GM12875 (cell line): ENCODE results near the gene MEX3A.

Experiments
- H3K4me3 ChIP-seq: one replicate; pipeline ENCODE4 v1.5.1; 2011; ENCODE audit warnings: low read depth, low read length, control low read depth
- TF ChIP-seq, protein P1 (sequence below): IDR thresholded peaks from 2 replicates; pipeline ENCODE4 v1.5.1; 2011; ENCODE audit warnings: low read depth, mild to moderate bottlenecking, control low read depth, inconsistent platforms, low read length, moderate library complexity, borderline replicate concordance; ENCODE audit not compliant: insufficient read depth

Gene MEX3A

DNA sequence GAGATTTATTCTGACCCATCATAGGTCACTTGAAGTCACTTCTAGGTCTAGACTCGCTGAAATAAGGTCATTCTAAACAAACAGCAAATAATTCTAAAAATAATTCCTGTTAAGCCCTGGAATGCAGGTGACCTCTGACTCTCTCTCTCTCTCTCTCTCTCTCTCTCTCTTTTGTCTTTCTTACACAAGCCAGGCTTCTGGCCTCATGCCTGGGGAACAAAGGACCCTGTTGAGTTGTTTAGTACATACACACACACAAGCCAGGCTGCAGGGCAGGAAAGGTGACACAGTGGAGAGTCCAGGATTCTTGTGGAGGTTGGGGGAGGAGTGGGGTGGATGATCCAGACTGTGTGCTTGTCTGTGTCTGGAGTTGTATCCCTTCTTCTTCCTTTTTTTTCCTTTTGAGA is 4.0 kb upstream of the MEX3A start:
- TF ChIP-seq, protein P1, sequence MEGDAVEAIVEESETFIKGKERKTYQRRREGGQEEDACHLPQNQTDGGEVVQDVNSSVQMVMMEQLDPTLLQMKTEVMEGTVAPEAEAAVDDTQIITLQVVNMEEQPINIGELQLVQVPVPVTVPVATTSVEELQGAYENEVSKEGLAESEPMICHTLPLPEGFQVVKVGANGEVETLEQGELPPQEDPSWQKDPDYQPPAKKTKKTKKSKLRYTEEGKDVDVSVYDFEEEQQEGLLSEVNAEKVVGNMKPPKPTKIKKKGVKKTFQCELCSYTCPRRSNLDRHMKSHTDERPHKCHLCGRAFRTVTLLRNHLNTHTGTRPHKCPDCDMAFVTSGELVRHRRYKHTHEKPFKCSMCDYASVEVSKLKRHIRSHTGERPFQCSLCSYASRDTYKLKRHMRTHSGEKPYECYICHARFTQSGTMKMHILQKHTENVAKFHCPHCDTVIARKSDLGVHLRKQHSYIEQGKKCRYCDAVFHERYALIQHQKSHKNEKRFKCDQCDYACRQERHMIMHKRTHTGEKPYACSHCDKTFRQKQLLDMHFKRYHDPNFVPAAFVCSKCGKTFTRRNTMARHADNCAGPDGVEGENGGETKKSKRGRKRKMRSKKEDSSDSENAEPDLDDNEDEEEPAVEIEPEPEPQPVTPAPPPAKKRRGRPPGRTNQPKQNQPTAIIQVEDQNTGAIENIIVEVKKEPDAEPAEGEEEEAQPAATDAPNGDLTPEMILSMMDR = no peak
- H3K4me3 ChIP-seq = no peak overlapping the region

DNA sequence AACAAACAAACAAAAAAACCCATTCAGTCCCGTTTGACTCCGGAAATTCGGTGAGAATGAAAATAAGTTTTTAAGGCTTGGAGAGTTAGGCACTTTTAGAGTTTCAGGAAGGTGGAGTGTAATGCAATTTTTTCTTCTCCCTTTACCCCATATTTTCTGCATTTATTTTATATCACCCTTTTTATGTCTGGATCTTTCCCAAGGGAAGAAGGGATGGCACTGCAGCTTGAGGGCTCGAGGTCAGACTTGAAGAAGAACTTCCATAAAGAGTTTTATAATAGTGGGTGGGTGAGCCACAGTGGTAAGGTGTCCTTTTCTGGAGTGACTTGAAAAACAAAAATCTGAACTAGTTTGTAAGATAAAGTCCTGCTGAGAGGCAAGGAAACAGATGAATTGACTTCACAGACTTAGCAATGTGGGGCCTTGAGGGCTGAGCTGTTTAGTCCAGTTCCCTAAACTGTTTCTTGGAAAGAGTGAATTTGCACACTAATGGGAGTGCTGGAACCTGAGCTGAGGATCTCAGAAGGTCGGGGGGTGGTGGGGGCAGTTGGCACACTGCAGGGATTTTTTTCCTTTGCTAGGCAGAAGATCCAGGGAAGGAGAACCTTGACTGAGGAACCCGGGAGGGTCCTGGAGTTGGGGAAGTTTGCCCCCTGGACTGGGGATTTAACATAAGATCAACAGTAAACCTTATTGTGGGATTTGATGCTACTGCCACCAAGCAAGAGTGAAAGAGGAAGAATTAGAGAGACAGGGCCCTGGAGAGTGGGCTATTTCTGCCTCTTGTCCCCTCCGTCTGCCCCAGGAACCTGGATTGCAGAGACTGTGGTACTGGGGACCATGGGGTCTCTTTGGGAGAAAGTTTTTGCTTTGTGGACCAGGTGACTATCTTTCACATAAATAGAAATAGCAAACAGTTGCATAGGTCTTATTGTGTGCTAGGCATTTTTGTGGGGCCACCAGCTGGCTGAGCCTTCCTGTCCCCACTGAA is 1.8 kb upstream of the MEX3A start:
- TF ChIP-seq, protein P1 = no peak
- H3K4me3 ChIP-seq = no peak overlapping the region

DNA sequence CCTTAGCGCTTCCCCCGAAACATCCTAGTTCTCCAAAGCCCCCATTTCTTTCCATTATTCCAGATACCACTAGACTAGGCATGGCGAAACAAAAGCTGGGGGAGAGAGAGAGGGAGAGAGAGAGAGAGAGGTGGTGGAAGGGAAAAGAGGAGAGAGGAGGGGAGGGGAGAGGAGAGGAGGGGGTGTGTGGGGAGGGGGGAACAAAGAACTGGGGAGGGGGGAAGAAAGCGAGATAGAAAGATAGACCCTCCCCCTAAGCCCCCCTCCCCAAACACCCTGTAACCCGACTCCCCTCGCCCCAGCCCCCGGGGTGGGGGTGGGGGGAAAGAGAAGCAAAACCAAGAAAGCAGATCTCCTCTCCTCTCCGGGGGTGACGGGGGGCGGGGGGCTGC is 352 bp downstream of the MEX3A start:
- peak overlapping the region; percentile 69 for H3K4me3 ChIP-seq
- TF ChIP-seq, protein P1 = no peak

DNA sequence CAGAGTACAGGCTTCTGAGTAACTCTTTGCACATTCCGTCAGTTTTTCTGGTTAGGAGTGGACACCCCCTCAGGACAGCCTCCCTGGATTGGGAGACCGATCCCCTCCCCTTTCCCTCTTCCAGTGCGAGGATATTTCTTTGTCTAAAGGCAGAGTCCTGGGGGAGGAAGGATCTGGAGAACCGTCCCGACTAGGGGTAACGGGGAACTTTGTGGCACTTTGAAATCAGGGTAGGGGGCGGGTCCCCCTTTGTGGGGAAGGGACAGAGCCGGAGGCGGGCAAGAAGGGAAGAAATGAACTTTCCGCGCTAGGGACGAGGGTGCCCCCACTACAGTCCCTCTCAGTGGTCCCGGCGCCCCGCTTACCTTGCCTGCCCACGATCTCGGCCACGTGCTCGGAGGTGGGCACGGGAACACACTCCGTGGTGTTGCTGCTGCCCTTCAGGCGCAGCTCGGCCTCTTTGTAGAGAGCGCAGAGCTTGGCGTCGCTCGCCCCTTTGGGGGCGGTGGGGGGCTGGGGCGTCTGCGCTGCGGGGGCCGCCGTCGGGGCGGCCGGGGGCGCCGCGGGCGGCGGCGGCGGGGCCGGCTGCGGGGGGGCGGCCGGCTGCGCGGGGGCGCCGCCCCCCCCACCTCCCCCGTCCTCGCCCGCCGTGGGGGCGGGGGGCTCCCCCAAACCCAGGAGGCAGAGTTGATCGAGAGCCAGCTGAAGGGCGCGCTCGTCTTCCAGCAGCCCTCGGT is 917 bp downstream of the MEX3A start:
- TF ChIP-seq, protein P1 = no peak
- peak overlapping the region; percentile 69 for H3K4me3 ChIP-seq

DNA sequence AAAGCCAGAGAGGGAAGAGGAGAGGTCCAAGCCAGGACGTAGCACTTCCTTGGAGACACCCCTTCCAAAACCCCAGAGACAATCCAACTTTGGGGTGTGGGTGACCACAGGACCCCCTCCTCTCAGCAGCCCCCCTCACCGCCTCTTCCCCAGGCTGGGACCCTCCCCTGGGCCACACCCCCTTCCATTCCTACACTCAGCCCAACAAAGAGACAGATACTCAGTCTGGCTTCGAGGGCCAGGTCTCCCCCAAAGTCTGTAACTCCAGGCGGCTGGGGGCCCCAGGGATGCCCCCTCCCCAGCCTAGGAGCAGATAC is 1.4 kb downstream of the MEX3A start:
- no peak overlapping the region for H3K4me3 ChIP-seq
- TF ChIP-seq, protein P1 = no peak

DNA sequence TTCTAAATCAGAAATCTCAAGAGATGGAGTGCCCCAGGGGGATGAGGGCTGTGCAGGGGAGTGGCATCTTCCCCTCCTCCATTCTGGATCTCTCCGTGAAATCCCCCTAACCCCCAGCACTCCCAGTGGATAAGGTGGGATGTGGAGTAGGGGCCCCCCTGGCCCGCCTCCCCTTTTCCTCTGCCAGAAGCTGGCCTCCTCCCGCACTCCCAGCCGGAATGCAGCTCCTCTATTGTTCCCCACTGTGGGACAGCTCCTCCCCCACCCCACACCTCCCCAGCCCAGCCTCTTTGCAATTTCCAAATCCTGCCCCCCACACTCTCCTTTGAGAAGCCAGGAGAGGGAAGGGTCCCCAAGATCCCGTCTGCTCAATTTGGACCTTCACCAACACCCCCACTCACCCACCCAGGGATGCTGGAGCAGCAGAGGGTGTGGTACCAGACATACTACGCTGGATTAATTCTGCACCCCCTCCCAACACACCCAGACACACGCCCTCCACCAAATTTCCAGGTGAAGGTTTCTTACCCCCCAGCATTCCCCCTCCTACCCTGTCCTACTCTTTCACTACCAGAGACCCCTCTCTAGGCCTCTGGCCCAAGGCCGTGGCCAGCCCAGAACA is 1.9 kb downstream of the MEX3A start:
- TF ChIP-seq, protein P1 = no peak
- no peak overlapping the region for H3K4me3 ChIP-seq
